H9 (cell line): ENCODE measurements around the gene GRIK4. TPM values are rescaled to one million over a fixed set of nuclear protein-coding genes. Genes with fewer than 3 reads are reported as not detected.

ENCODE experiments used
- DNase-seq: peaks from one replicate; pipeline ENCODE4 v3.0.0-alpha.2; 2017
- H2AFZ ChIP-seq: one replicate; pipeline ENCODE4 v1.6.1; 2013; ENCODE audit warnings: mild to moderate bottlenecking, low read length, control low read depth, moderate library complexity
- H2AK5ac ChIP-seq: 2 replicates; pipeline ENCODE4 v1.6.1; 2013; ENCODE audit warnings: low read length, control low read depth, mixed read lengths; ENCODE audit not compliant: insufficient read length
- H2BK120ac ChIP-seq: one replicate; pipeline ENCODE4 v1.6.1; 2013; ENCODE audit warnings: low read depth, mild to moderate bottlenecking, low read length, control low read depth, inconsistent platforms; ENCODE audit not compliant: poor library complexity, severe bottlenecking
- H2BK12ac ChIP-seq: 2 replicates; pipeline ENCODE4 v1.6.1; 2013; ENCODE audit warnings: low read length, control low read depth, mixed read lengths, low read depth; ENCODE audit not compliant: insufficient read length
- H2BK15ac ChIP-seq: 2 replicates; pipeline ENCODE4 v1.6.1; 2013; ENCODE audit warnings: low read depth, low read length, control low read depth
- H2BK20ac ChIP-seq: one replicate; pipeline ENCODE4 v1.6.1; 2013; ENCODE audit warnings: low read depth, mild to moderate bottlenecking, low read length, control low read depth, inconsistent platforms; ENCODE audit not compliant: poor library complexity, severe bottlenecking
- H2BK5ac ChIP-seq: 2 replicates; pipeline ENCODE4 v1.6.1; 2013; ENCODE audit warnings: low read length, control low read depth, mixed read lengths; ENCODE audit not compliant: insufficient read length
- H3K14ac ChIP-seq: 2 replicates; pipeline ENCODE4 v1.6.1; 2013; ENCODE audit warnings: low read length, control low read depth; ENCODE audit not compliant: insufficient read depth
- H3K18ac ChIP-seq: 2 replicates; pipeline ENCODE4 v1.6.1; 2013; ENCODE audit warnings: low read depth, mild to moderate bottlenecking, mixed read lengths, low read length, control low read depth; ENCODE audit not compliant: insufficient read length
- H3K23ac ChIP-seq: 2 replicates; pipeline ENCODE4 v1.6.1; 2013; ENCODE audit warnings: low read length, control low read depth, mixed read lengths, low read depth; ENCODE audit not compliant: insufficient read length
- H3K23me2 ChIP-seq: 2 replicates; pipeline ENCODE4 v1.6.1; 2013; ENCODE audit warnings: low read depth, mild to moderate bottlenecking, mixed read lengths, low read length, control low read depth; ENCODE audit not compliant: insufficient read length, poor library complexity, severe bottlenecking
- H3K27ac ChIP-seq: 2 replicates; pipeline ENCODE4 v1.5.1; 2013; ENCODE audit warnings: low read length, control low read depth, mixed read lengths, low read depth; ENCODE audit not compliant: insufficient read length
- H3K27me3 ChIP-seq: 2 replicates; pipeline ENCODE4 v1.6.1; 2013; ENCODE audit warnings: low read length, control low read depth, inconsistent platforms; ENCODE audit not compliant: insufficient read depth
- H3K4ac ChIP-seq: 2 replicates; pipeline ENCODE4 v1.6.1; 2013; ENCODE audit warnings: low read depth, mild to moderate bottlenecking, control low read depth, inconsistent platforms, low read length, moderate library complexity
- H3K4me1 ChIP-seq: 2 replicates; pipeline ENCODE4 v1.6.1; 2013; ENCODE audit warnings: low read length, control low read depth, inconsistent platforms; ENCODE audit not compliant: insufficient read depth
- H3K4me2 ChIP-seq: 2 replicates; pipeline ENCODE4 v1.6.1; 2013; ENCODE audit warnings: low read length, control low read depth, mixed read lengths; ENCODE audit not compliant: insufficient read length, insufficient read depth
- H3K56ac ChIP-seq: 2 replicates; pipeline ENCODE4 v1.6.1; 2013; ENCODE audit warnings: low read depth, mild to moderate bottlenecking, mixed read lengths, low read length, control low read depth; ENCODE audit not compliant: insufficient read length
- H3K79me1 ChIP-seq: 2 replicates; pipeline ENCODE4 v1.6.1; 2013; ENCODE audit warnings: low read depth, mild to moderate bottlenecking, moderate library complexity, low read length, control low read depth, inconsistent platforms; ENCODE audit not compliant: insufficient read depth, poor library complexity, severe bottlenecking
- H3K79me2 ChIP-seq: 2 replicates; pipeline ENCODE4 v1.6.1; 2013; ENCODE audit warnings: low read length, control low read depth, inconsistent platforms; ENCODE audit not compliant: insufficient read depth
- H3K9ac ChIP-seq: 2 replicates; pipeline ENCODE4 v1.6.1; 2013; ENCODE audit warnings: low read length, control low read depth, mixed read lengths; ENCODE audit not compliant: insufficient read length; ENCODE audit errors: extremely low read depth
- H3K9me3 ChIP-seq: one replicate; pipeline ENCODE4 v1.6.1; 2013; ENCODE audit warnings: low read depth, low read length, inconsistent platforms; ENCODE audit not compliant: control insufficient read depth
- H3T11ph ChIP-seq: one replicate; pipeline ENCODE4 v1.6.1; 2013; ENCODE audit warnings: mild to moderate bottlenecking, low read length, control low read depth, inconsistent platforms
- H4K20me1 ChIP-seq: one replicate; pipeline ENCODE4 v1.6.1; 2013; ENCODE audit not compliant: control insufficient read depth, insufficient read length, insufficient read depth
- H4K5ac ChIP-seq: 2 replicates; pipeline ENCODE4 v1.6.1; 2013; ENCODE audit warnings: low read depth, mild to moderate bottlenecking, mixed read lengths, low read length, control low read depth; ENCODE audit not compliant: insufficient read length
- H4K8ac ChIP-seq: replicated peaks from 2 replicates; pipeline ENCODE4 v1.6.1; 2013; ENCODE audit warnings: low read length, control low read depth, mixed read lengths, low read depth; ENCODE audit not compliant: insufficient read length
- H4K91ac ChIP-seq: 2 replicates; pipeline ENCODE4 v1.6.1; 2013; ENCODE audit warnings: low read depth, mild to moderate bottlenecking, moderate library complexity, mixed read lengths, low read length, control low read depth; ENCODE audit not compliant: insufficient read length
- H3K27ac Mint-ChIP-seq, 3 experiments: 2 replicates in 2 of 3; 3 replicates in 1 of 3; pipeline ENCODE4 v1.8.0; 2020 to 2021; ENCODE audit warnings: mixed read lengths in 3 of 3, mild to moderate bottlenecking in 1 of 3, moderate library complexity in 1 of 3
- H3K27me3 Mint-ChIP-seq: 2 replicates; pipeline ENCODE4 v1.8.0; 2021; ENCODE audit warnings: low read depth, mild to moderate bottlenecking, moderate library complexity, mixed read lengths
- H3K36me3 Mint-ChIP-seq, 3 experiments: 2 replicates in 2 of 3; 3 replicates in 1 of 3; pipeline ENCODE4 v1.8.0; 2020 to 2021; ENCODE audit warnings: low read depth in 3 of 3, mixed read lengths in 3 of 3; ENCODE audit not compliant: insufficient read depth in 1 of 3
- H3K4me1 Mint-ChIP-seq, 2 experiments: 2 replicates each; pipeline ENCODE4 v1.8.0; 2020; ENCODE audit warnings: mixed read lengths in 2 of 2
- H3K4me3 Mint-ChIP-seq, 2 experiments: 2 replicates in 1 of 2; 3 replicates in 1 of 2; pipeline ENCODE4 v1.8.0; 2020 to 2021; ENCODE audit warnings: mild to moderate bottlenecking in 2 of 2, mixed read lengths in 2 of 2, moderate library complexity in 1 of 2
- H3K9me3 Mint-ChIP-seq, 2 experiments: 2 replicates in 1 of 2; 3 replicates in 1 of 2; pipeline ENCODE4 v1.8.0; 2020; ENCODE audit warnings: mild to moderate bottlenecking in 2 of 2, mixed read lengths in 2 of 2, moderate library complexity in 1 of 2
- WGBS: extraction: QIAGEN DNeasy Blood & Tissue Kit; methylation state at CpG from one replicate; pipeline ENCODE4 v1.1.7; 2013; ENCODE audit warnings: missing lambda C conversion rate, low lambda C conversion rate, mixed read lengths; ENCODE audit not compliant: insufficient read length; ENCODE audit errors: extremely low coverage; 5-methylcytosine and 5-hydroxymethylcytosine counted together
- total RNA-seq: library from RNA; stranded (reverse); gene quantifications from 2 replicates; pipeline ENCODE4 v1.2.1, GENCODE V29; 2021
- TF ChIP-seq, protein P1 (sequence below): fragments of 200-600 bp; sonication (generic); conservative IDR thresholded peaks from 3 replicates; pipeline ENCODE4 v1.8.0; 2021; ENCODE audit warnings: antibody characterized with exemption, mild to moderate bottlenecking

GRIK4 gene
- total RNA-seq, 1 experiment from 2014 or later: 2.3 TPM

DNA sequence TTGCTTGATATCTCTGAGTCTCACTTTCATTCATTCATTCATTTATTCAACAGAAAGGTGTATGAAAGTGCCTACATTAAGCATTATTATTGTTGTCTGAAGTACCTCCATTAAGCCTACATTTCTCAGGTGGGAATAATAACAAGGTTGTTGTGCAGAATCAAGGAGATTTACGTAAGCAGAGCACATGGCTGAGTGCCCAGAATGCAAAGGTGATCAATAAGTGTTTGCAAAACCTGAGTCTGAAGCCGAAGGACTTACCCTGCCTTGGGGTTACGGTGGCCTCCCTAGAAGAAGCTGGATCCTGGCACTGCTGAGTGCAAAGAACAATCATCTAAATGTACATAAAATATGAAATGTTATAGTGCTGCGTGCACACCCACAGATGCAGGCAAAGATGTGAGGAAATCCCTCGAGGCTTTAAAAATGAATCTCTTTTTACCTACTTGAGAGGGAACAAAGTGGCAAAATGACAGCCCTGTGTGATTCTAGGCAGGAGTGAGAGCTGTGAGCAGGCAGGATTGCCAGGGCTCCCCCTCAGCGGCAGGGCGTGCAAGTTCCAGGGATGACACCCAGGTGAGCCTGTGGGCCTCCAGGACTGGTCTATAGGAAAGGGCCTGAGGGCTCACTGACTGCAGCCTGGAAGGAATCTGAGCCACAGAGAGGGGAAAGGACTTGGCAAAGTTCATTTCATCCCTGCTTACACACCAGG lies 379.2 kb downstream of the GRIK4 start:
- Histone ChIP-seq H3K18ac (no peak overlapping the region), H4K5ac (no peak overlapping the region), H4K91ac (no peak overlapping the region), H2BK120ac (no peak overlapping the region), H3K14ac (no peak overlapping the region), H3K4ac (no peak overlapping the region), H3K9me3 (no peaks in the 10 kb centered on the region), H2BK15ac (no peak overlapping the region), H2BK20ac (no peak overlapping the region), H3K23ac (no peak overlapping the region), H3K27ac (no peak overlapping the region), H3T11ph (no peak overlapping the region), H4K20me1 (no peaks in the 10 kb centered on the region), H2AK5ac (no peak overlapping the region), H2BK5ac (no peak overlapping the region), H3K4me1 (no peaks in the 10 kb centered on the region), H2BK12ac (no peak overlapping the region), H2AFZ (no peak overlapping the region), H3K9ac (no peak overlapping the region), H3K23me2 (no peaks in the 10 kb centered on the region), H3K79me2 (no peaks in the 10 kb centered on the region), H3K4me2 (no peak overlapping the region), H3K79me1 (no peaks in the 10 kb centered on the region), H3K27me3 (no peaks in the 10 kb centered on the region), H4K8ac (no peak overlapping the region), H3K56ac (no peak overlapping the region)
- Mint-ChIP-seq H3K4me1 (peaks cover 18 to 27% of the 10 kb centered on the region in 2 experiments), H3K27me3 (no peaks in the 10 kb centered on the region; the same call in 1 of the 2 replicates), H3K9me3 (no peaks in the 10 kb centered on the region), H3K4me3 (no peak overlapping the region), H3K27ac (no peak overlapping the region), H3K36me3 (no peaks in the 10 kb centered on the region; a peak in 1 of 7 replicates)
- no peak for DNase-seq
- WGBS: no CpG with 5 or more reads among the region's 7 CpGs
- TF ChIP-seq, protein P1, sequence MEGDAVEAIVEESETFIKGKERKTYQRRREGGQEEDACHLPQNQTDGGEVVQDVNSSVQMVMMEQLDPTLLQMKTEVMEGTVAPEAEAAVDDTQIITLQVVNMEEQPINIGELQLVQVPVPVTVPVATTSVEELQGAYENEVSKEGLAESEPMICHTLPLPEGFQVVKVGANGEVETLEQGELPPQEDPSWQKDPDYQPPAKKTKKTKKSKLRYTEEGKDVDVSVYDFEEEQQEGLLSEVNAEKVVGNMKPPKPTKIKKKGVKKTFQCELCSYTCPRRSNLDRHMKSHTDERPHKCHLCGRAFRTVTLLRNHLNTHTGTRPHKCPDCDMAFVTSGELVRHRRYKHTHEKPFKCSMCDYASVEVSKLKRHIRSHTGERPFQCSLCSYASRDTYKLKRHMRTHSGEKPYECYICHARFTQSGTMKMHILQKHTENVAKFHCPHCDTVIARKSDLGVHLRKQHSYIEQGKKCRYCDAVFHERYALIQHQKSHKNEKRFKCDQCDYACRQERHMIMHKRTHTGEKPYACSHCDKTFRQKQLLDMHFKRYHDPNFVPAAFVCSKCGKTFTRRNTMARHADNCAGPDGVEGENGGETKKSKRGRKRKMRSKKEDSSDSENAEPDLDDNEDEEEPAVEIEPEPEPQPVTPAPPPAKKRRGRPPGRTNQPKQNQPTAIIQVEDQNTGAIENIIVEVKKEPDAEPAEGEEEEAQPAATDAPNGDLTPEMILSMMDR: no peak
